ENCODE data around the gene ADIPOR2. TPM values are rescaled to one million over a fixed set of nuclear protein-coding genes. Genes with fewer than 3 reads are reported as not detected.
"Not testable (repeated sequence)": the region's sequence is repeated elsewhere in the genome, so short reads cannot be mapped to it uniquely, and the experiment has no call there.

The ADIPOR2 gene
- total RNA-seq, 1 experiment from 2014 or later, result 42.1 TPM

DNA sequence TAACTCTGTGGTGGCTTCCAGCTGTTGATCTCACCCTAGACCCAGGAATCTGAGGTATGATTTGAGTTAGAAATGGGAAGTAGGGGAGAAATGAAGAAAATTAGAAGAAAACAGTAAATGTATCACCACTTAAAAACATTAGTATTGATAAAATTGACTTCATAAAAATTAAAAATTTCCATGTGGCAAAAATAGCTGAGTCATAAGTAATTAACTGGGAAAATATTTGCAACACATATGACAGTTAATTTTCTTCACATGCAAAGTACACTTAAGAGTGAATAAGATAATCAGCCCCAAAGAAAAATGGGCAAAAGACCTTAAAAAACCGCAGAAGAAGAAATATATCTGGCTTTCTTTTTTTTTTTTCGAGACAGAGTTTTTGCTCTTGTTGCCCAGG lies 25.5 kb upstream of the ADIPOR2 start:
- no peak for DNase-seq (ENCODE audit: low spot score)

- no peak for DNase-seq (ENCODE audit: low spot score)
Measured at GRCh38 chr12:1666215-1666614, 24.7 kb upstream of the ADIPOR2 start.

DNA sequence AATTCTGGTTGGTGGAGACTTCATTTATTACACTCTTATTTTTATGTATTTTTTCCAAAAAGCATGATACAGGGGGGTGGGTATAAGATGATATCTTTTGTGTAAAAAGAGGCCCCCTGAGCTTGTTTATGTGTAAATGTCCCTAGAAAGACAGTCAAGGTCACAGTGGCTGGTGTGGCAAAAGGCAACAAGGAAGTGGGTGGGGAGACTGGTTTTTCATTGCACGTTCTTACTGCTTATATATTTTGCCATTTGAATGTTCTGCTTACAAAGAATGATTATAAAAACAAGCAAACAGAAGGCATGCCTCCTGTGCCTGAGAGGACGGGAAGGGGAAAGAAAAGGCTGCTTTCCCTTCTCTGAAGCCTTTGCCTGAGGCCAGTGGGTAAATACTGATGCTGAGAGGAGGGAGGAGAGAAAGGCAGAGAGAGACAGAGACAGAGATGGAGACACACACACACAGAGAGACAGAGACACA lies 24.1 kb upstream of the ADIPOR2 start:
- no peak for DNase-seq (ENCODE audit: low spot score)

GRCh38 chr12:1668833-1669543 lies 21.9 kb upstream of the ADIPOR2 start:
- no peak for DNase-seq (ENCODE audit: low spot score)

DNA sequence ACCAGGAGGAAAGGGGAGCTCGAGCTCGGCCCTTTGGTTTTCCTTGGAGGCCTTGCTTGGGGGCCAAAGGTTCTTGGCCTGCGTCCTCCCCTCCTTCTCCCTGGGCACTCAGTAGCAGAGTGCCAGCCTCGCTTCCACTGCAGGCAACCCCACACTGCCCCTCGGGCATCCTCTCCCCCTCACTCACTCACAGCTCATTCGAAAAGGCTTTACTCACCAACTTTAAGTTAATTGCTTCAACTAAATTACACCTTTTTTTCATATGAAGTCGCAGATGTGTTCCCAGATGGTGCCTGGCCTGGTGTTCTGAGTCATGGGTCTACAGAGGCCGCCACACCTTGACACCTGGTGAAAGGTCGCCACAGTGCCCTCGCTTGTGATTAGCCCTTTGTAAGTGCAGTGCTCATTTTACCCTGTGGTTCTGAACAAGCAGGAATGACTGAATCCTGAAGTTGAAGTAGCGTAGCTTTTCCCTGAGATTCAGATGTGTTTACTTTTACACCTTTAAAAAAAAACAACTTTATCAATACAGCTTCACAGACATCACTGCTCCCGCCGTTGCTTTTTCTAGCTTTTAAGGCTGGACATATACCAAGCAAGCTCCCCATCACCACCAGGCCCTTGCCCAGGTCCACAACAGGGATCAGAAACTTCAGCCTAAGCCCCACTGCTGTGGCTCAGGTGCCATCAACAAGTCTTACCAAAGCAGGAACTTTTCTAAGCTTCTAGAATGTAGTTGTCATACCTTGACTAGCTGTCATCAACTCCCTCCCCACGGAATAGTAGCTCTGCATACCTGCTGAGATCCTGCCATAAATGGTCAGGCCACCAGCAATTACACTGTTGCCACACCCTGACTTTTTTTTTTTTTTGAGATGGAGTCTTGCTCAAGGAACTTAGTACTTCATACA lies 20.3 kb upstream of the ADIPOR2 start:
- DNase-seq (ENCODE audit: low spot score), result no peak

DNA sequence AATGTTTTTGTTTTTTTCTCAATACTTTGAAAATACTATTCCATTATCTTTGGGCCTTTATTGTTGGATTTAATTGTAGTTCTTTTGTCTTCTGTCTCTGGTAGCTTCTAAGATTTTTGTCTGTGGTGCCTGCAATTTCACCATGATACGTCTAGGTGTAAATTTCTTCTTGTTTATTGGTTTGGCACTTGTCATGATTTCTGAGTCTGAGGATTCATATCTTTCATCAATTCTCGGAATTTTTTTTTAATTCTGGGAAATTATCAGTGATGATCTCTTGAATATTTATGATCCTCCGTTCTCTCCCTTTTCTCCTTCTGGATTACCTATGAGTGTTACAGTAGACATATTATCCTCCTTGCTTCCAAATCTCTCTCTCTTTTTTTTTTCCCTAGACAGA lies 14.8 kb upstream of the ADIPOR2 start:
- no peak for DNase-seq (ENCODE audit: low spot score)

- DNase-seq (ENCODE audit: low spot score), result no peak
Measured at GRCh38 chr12:1680804-1681492, 9.9 kb upstream of the ADIPOR2 start.

GRCh38 chr12:1681493-1681807 lies 9.4 kb upstream of the ADIPOR2 start:
- DNase-seq (ENCODE audit: low spot score), result no peak

DNA sequence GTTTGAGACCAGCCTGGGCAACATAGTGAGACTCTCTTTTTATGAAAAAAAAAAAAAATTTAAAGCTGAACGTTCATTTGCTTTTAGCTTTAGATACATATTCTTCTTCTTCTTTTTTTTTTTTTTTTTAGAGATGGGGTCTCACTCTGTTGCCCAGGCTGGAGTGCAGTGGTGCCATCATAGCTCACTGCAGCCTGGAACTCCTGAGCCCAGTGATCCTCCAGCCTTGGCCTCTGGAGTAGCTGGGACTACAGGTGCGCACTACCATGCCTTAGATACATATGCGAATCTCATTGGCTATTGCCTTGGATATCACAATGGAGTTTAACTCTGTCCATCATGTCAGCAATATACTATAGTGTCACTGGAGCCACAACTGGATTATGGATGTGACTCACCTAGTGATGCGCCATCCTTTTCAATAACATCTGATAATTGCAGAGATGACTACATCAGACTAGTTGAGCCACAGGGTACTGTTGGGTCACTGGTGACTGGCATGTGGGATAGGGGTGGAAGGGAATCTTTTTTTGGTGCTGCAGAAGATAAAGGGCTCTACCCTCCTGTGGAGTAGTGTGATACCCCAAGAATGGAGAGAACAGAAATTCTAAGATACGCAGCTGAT lies 2.7 kb upstream of the ADIPOR2 start:
- no peak for DNase-seq (ENCODE audit: low spot score)

GRCh38 chr12:1691123-1692007 lies 495 bp downstream of the ADIPOR2 start:
- DNase-seq (ENCODE audit: low spot score), result no peak

DNA sequence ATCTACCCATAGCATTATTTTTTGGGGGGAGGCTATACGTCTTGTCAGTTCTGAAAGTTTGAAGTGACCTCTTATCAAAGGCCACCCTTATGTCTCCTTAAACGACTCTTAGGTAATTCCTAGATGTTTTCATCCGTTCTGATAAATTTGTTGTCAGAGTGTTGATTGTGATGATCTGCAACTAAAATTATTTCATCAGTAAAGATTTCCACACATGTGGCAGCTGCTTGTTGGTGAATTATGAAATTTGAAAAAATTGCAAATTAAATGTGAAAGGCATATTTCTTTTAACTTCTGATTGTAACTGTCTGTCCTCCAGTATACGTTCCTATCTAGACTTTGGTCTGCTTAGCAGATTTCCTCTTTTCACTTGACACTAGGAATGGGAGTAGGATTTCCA lies 1.4 kb downstream of the ADIPOR2 start:
- DNase-seq (ENCODE audit: low spot score), result no peak

DNA sequence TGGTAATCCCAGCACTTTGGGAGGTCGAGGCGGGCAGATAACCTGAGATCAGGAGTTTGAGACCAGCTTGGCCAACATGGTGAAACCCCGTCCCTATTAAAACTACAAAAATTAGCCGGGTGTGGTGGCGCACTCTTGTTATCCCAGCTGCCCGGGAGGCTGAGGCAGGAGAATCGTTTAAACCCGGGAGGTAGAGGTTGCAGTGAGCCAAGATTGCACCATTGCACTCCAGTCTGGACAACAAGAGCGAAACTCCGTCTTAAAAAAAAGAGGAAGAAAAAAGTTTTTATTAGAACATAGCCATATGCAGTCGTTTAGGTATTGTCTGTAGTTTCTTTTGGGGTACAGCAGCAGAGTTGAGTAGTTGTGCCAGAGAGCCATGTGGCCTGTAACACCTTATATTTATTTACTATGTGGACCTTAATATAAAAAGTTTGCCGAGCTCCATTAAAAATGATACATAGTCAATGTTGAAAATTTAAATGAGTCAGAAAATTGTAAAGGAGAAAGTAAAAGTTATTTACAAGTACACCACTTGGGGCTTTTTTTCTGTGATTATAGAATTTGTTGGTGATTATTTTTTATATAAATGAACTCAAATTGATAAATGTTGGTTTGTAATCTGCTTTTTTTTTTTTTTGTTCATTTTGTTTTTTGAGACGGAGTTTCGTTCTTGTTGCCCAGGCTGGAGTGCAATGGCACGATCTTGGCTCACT lies 2.2 kb downstream of the ADIPOR2 start:
- DNase-seq (ENCODE audit: low spot score), result no peak

GRCh38 chr12:1695097-1695496 lies 4.2 kb downstream of the ADIPOR2 start:
- not testable (repeated sequence) for DNase-seq (ENCODE audit: low spot score)

DNA sequence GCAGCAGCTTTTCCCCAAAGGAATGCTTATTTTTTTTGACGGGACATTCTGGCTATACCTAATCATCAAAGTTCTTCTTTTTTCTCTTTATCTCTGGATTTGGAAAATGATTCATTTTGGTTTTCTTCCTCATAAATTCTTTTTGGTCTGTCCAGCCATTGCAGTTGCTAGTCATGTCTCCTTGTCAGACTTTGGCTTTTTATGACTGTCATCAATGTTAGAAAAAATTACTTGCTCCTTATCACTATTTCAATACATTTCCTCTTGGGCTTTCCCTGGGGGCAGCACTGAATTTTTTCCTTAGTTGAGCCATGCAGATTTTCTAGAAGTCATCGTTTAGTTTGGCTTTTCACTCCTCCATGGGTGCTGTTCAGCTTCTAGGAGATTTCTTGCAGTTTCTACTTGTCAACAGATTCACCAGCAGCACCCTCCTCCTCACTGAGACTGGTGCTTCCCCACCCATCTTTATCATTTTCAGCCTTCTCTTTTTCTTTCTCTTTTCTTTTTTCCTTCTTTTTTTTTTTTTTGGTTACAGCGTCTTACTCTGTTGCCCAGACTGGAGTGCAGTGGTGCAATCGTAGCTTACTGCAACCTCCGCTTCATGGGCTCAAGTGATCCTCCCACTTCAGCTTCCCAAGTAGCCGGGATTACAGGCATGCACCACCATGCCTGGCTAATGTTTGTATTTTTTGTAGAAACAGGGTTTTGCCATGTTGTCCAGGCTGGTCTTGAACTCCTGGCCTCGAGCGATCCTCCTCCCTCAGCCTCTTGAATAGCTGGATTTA lies 5.2 kb downstream of the ADIPOR2 start:
- no peak for DNase-seq (ENCODE audit: low spot score)

GRCh38 chr12:1696800-1697199 lies 5.9 kb downstream of the ADIPOR2 start:
- no peak for DNase-seq (ENCODE audit: low spot score)

- DNase-seq (ENCODE audit: low spot score), result no peak
Measured at GRCh38 chr12:1697271-1697670, 6.4 kb downstream of the ADIPOR2 start.

GRCh38 chr12:1698720-1699119 lies 7.8 kb downstream of the ADIPOR2 start:
- no peak for DNase-seq (ENCODE audit: low spot score)

DNA sequence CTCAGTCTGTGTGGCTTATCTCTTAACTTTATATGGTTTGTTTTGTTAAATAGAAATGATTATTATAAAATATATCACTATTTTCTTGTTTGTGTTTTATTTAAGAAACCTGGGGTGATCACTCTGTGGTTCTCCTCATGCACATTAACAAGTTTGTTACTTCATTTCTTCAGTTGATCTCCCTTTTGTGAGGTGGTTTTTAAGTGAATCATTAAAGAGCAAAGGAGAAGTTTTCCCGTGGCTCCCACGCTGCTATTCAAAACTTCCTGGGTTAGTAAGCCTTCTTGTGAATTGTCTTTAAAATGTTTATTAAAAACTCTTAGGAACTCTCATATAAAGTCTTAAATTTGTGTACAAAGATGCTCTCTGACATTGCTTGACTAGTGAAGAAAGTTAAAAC lies 11.8 kb downstream of the ADIPOR2 start:
- no peak for DNase-seq (ENCODE audit: low spot score)
